Thymus (tissue), 11 donors: Measurements from ENCODE around the gene KLHL41. TPM values are rescaled to one million over a fixed set of nuclear protein-coding genes. Genes with fewer than 3 reads are reported as not detected.
"Not testable (repeated sequence)": the region's sequence is repeated elsewhere in the genome, so short reads cannot be mapped to it uniquely, and the experiment has no call there.

Source experiments
- DNase-seq, 9 donors: peaks; one replicate each; pipeline ENCODE4 v3.0.0-alpha.2; 2013; ENCODE audit warnings: low spot score in 9 of 9, low read depth in 6 of 9, missing footprints in 1 of 9
- H3K27ac ChIP-seq, 2 donors: one replicate each; pipeline ENCODE4 v1.5.1; 2013; ENCODE audit warnings: control low read depth in 1 of 2, low read depth in 1 of 2, low read length in 1 of 2, mild to moderate bottlenecking in 1 of 2, moderate library complexity in 1 of 2
- H3K27me3 ChIP-seq, 2 donors: one replicate each; pipeline ENCODE4 v1.5.1; 2013; ENCODE audit warnings: low read length in 1 of 2; ENCODE audit not compliant: control insufficient read depth in 2 of 2, insufficient read depth in 1 of 2
- H3K36me3 ChIP-seq, 2 donors: one replicate each; pipeline ENCODE4 v1.5.1; 2013; ENCODE audit warnings: low read length in 1 of 2, mild to moderate bottlenecking in 1 of 2, moderate library complexity in 1 of 2; ENCODE audit not compliant: control insufficient read depth in 2 of 2, insufficient read depth in 2 of 2
- H3K4me1 ChIP-seq, 2 donors: one replicate each; pipeline ENCODE4 v1.5.1; 2013; ENCODE audit warnings: low read length in 2 of 2; ENCODE audit not compliant: control insufficient read depth in 2 of 2, insufficient read depth in 2 of 2
- H3K4me3 ChIP-seq, 2 donors: one replicate each; pipeline ENCODE4 v1.5.1; 2013; ENCODE audit warnings: low read length in 2 of 2, control low read depth in 1 of 2, mild to moderate bottlenecking in 1 of 2
- H3K9me3 ChIP-seq, 2 donors: one replicate each; pipeline ENCODE4 v1.5.1; 2013; ENCODE audit warnings: low read length in 1 of 2, mild to moderate bottlenecking in 1 of 2; ENCODE audit not compliant: control insufficient read depth in 2 of 2, insufficient read depth in 1 of 2
- WGBS: extraction: QIAGEN DNeasy Blood & Tissue Kit; methylation state at CpG from one replicate; pipeline ENCODE4 v1.1.7; 2013; 5-methylcytosine and 5-hydroxymethylcytosine counted together
- polyA plus RNA-seq: library from polyadenylated mRNA; stranded (reverse); fragments of 200-250 nt; gene quantifications from one replicate; pipeline ENCODE4 v1.2.3, GENCODE V29; 2013
- total RNA-seq: library from RNA; stranded (reverse); fragments of 120-200 nt; gene quantifications from one replicate; pipeline ENCODE4 v1.2.4, GENCODE V29; 2013
- donor health status: healthy.

The KLHL41 gene
- total and polyA plus RNA-seq, 2 donors: 4.7 to 5.2 TPM

DNA sequence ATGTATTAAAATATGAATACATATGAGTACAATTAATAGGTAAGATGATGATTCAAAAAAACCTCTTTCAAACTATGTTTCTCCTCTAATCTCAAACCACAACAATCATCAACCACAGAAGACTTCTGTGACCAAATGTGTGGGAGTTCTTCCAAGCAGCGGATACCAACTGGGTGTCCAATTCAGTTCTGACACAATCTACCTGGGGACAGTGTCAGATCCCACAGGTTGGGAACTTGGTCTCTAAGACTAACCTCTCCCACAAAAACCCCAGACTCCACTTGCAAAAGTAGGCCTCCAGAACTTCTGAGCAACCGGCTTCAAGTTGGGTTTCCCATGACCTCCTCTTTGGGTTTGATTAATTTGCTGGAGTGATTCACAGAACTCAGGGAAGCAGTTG is 37.3 kb downstream of the KLHL41 start:
- no peak overlapping the region for H3K4me3 ChIP-seq
- no peaks in the 10 kb centered on the region for H3K27me3 ChIP-seq
- H3K27ac ChIP-seq: no peak overlapping the region
- H3K9me3 ChIP-seq: no peaks in the 10 kb centered on the region
- no peaks in the 10 kb centered on the region for H3K4me1 ChIP-seq
- no peak for DNase-seq
- 96% methylated on average over 2 of the region's 2 CpGs for WGBS
- H3K36me3 ChIP-seq: peaks cover 3 to 24% of the 10 kb centered on the region in 2 donors

DNA sequence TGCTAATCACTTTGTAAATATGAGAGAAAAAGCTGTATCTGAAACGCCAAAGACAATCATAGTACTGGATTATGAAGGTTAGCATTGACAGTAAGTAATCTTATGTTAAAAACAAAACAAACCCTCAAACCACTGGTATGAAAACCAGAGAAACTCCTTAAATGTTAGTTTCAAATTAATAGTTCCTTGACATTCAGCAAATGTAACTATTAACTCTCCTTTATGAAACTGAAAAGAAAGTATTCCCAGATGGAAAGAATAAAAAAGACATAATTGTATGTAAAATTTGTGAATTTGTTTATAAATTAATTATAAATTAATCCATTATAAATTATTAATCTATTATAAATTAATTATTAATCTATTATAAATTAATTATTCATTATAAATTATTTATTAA is 51.9 kb downstream of the KLHL41 start:
- Histone ChIP-seq H3K36me3 (peaks cover 2 to 24% of the 10 kb centered on the region in 2 donors), H3K4me3 (no peak overlapping the region), H3K27me3 (no peaks in the 10 kb centered on the region), H3K9me3 (no peaks in the 10 kb centered on the region), H3K4me1 (no peaks in the 10 kb centered on the region), H3K27ac (no peak overlapping the region)
- 100% methylated on average over 1 of the region's 1 CpG for WGBS
- peak in 1 of 9 donors; percentile 21 for DNase-seq

DNA sequence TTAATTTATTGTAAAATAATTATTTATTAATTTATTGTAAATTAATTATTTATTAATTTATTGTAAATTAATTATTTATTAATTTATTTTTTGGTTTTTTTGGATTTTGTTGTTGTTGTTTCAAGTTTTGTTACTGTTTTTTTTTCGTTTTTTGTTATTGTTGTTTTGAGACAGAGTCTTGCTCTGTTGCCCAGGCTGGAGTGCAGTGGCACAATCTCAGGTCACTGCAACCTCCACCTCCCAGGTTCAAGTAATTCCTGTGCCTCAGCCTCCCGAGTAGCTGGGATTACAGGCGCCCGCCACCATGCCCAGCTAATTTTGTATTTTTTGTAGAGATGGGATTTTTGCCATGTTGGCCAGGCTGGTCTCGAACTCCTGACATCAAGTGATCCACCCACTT is 52.6 kb downstream of the KLHL41 start:
- H3K4me1 ChIP-seq, H3K9me3 ChIP-seq, H3K27ac ChIP-seq, H3K4me3 ChIP-seq, H3K27me3 ChIP-seq, DNase-seq: not testable (repeated sequence)
- peaks cover 0 to 27% of the 10 kb centered on the region in 2 donors for H3K36me3 ChIP-seq
- WGBS: 99% methylated on average over 5 of the region's 5 CpGs

DNA sequence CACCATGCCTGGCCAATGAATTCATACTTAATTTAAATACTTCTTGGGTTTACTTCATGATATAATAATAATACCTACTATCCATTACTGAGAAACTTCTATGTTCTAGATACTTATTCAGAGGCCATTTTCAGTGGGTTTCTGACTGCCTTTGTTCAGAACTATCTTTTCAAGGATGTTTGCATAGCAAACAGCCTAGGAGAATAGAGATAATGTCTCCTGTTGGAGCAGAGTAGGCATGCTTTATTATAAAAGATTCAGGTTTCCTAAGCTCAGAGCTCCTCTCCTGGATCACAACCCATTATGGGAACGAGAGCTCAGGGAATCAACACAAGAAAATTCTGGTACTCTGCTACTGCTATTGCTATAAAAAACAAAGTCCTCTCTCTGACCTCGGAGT is 53.0 kb downstream of the KLHL41 start:
- WGBS: 97% methylated on average over 2 of the region's 2 CpGs
- no peaks in the 10 kb centered on the region for H3K9me3 ChIP-seq

DNA sequence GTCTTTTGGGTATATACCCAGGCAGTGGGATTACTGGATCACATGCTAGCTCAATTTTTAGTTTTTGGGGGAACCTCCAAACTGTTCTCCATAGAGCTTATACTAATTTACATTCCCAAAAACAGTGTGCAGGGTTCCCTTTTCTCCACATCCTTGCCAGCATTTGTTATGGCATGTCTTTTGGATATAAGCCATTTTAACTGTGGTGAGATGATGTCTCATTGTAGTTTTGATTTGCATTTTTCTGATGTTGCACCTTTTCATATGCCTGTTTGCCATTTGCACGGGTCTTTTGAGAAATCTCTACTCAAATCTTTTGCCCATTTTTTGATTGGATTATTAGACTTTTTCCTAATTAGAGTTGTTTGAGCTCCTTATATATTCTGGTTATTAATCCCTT is 56.2 kb downstream of the KLHL41 start:
- WGBS: 94% methylated on average over 1 of the region's 1 CpG
- Histone ChIP-seq H3K36me3 (peaks cover 0 to 22% of the 10 kb centered on the region in 2 donors), H3K9me3 (no peaks in the 10 kb centered on the region), H3K4me1 (no peaks in the 10 kb centered on the region), H3K27ac (no peak overlapping the region), H3K27me3 (no peaks in the 10 kb centered on the region), H3K4me3 (no peak overlapping the region)
- no peak for DNase-seq

More for the DNA sequence above, 53.0 kb downstream of the KLHL41 start:
- H3K4me3 ChIP-seq: no peak overlapping the region
- no peaks in the 10 kb centered on the region for H3K27me3 ChIP-seq
- H3K27ac ChIP-seq: no peak overlapping the region
- H3K4me1 ChIP-seq: no peaks in the 10 kb centered on the region
- DNase-seq: peak in 1 of 9 donors; percentile 31
- peaks cover 0 to 27% of the 10 kb centered on the region in 2 donors for H3K36me3 ChIP-seq

DNA sequence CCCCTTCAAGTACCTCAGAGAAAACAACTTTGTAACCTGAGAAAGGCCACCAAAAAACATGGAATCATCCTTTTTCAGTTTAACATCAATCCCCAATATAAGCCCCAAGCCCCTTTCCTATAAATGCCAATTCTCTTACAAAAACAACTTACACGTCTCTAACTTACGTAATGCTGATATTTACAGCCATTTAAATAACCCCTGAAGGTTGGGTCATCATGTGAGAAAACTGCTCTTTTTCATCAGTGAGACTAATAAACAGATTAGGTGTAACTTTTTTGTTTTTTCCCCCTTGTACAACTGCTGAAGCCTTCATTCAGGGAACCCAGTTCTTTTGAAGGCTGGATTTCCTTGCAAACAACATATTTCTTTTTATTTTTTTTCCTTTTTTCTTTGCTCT is 60.4 kb downstream of the KLHL41 start:
- Histone ChIP-seq H3K27me3 (no peaks in the 10 kb centered on the region), H3K27ac (no peak overlapping the region), H3K36me3 (peaks cover 0 to 14% of the 10 kb centered on the region in 2 donors), H3K4me1 (peaks cover 0 to 4% of the 10 kb centered on the region in 2 donors), H3K4me3 (no peak overlapping the region), H3K9me3 (no peaks in the 10 kb centered on the region)
- WGBS: 98% methylated on average over 2 of the region's 2 CpGs
- no peak for DNase-seq

DNA sequence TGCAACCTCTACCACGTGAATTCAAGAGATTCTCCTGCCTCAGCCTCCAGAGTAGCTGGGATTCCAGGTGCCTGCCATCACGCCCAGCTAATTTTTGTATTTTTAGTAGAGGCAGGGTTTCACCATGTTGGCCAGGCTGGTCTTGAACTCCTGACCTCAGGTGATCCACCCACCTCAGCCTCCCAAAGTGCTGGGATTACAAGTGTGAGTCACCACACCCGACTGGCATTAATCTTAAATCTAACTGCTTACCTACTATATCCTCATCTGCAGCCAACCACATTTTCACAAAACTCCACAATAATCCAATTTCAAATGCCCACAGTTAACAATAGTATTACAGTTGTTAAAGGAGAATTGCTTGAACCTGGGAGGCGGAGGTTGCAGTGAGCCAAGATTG is 61.2 kb downstream of the KLHL41 start:
- WGBS: 98% methylated on average over 4 of the region's 4 CpGs
- H3K9me3 ChIP-seq, H3K27ac ChIP-seq, H3K4me3 ChIP-seq, H3K27me3 ChIP-seq, DNase-seq, H3K4me1 ChIP-seq: not testable (repeated sequence)
- H3K36me3 ChIP-seq: peaks cover 0 to 13% of the 10 kb centered on the region in 2 donors

DNA sequence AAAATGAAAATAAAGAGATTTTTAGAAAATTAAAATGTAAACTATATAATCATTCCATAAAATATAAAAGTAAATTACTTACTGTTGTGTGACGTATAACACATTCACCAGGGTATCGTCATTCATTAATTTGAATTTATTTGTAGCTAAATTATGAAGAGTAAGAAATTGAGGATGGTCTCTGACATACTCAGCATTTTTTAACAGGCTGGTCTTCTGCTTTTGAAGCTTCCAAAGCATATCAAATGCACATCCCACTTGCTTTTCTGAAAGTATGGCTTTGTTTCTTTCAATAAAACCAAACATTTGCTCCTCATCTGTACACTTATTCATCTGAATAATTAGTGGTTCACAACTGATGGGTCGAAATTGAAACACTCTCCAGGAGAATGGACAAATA is 62.1 kb downstream of the KLHL41 start:
- Histone ChIP-seq H3K4me1 (peaks cover 0 to 4% of the 10 kb centered on the region in 2 donors), H3K27ac (no peak overlapping the region), H3K36me3 (peaks cover 0 to 6% of the 10 kb centered on the region in 2 donors), H3K27me3 (no peaks in the 10 kb centered on the region), H3K9me3 (no peaks in the 10 kb centered on the region), H3K4me3 (no peak overlapping the region)
- DNase-seq: no peak
- 99% methylated on average over 3 of the region's 3 CpGs for WGBS

DNA sequence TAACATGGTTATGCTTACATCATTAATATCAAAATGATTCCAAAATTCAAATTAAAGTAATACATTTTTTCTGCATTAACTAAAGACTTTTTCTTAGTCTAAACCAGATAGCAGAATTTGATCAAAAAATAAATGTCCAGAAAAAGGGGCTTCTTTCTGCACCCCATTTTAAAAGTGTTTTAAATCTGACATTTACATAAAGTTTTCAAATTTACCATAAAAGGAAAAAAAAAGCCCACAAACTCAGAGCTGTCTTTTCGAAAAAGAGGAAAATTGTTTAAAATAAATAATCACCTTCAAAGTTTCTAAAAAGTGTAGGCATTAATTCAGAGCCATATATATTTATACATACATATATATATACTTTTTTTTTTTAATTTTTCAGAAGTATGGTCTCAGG is 62.7 kb downstream of the KLHL41 start:
- no peaks in the 10 kb centered on the region for H3K27me3 ChIP-seq
- WGBS: 91% methylated on average over 1 of the region's 1 CpG
- no peaks in the 10 kb centered on the region for H3K9me3 ChIP-seq
- peaks cover 0 to 6% of the 10 kb centered on the region in 2 donors for H3K36me3 ChIP-seq
- DNase-seq: no peak
- no peak overlapping the region for H3K27ac ChIP-seq
- peaks cover 0 to 4% of the 10 kb centered on the region in 2 donors for H3K4me1 ChIP-seq
- H3K4me3 ChIP-seq: no peak overlapping the region

DNA sequence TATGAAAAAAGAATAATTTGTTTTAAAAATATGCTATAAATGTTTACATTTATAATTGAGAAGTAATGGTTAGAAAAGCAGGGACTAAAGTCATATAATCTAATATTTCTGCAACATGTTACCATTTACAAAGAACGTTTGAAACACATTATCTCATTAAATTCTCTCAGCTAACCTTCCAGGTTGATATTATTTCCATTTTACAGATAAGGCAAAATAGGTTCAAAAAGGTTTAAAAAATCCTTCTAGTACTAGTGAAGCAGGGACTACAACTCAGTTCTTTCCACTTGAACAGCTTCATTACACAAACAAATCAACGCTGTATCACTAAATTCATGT is 63.3 kb downstream of the KLHL41 start:
- peaks cover 0 to 4% of the 10 kb centered on the region in 2 donors for H3K4me1 ChIP-seq
- no peak for DNase-seq
- no peaks in the 10 kb centered on the region for H3K27me3 ChIP-seq
- no peak overlapping the region for H3K27ac ChIP-seq
- H3K36me3 ChIP-seq: peaks cover 0 to 6% of the 10 kb centered on the region in 2 donors
- H3K9me3 ChIP-seq: no peaks in the 10 kb centered on the region
- WGBS: 24% methylated on average over 2 of the region's 2 CpGs
- H3K4me3 ChIP-seq: peak overlapping the region; percentile 61 to 84
